HepG2 (cell line): ENCODE data around the gene YWHAQ. TPM values are rescaled to one million over a fixed set of nuclear protein-coding genes. Genes with fewer than 3 reads are reported as not detected.
A peak's percentile ranks its signal among the peaks of the same experiment; 100 is the strongest.

ENCODE experiments used
- AHR ChIP-seq: IDR thresholded peaks from 2 replicates; pipeline ENCODE4 v1.6.1; 2018; ENCODE audit warnings: missing genetic modification reagents, missing compliant biosample characterization
- BCLAF1 ChIP-seq: fragments of 450-650 bp; IDR thresholded peaks from 2 replicates; pipeline ENCODE4 v1.6.1; 2017; ENCODE audit warnings: mild to moderate bottlenecking
- CERS6 ChIP-seq: sonication (generic); formaldehyde crosslinking; IDR thresholded peaks from 2 replicates; pipeline ENCODE4 v1.5.0; 2020; ENCODE audit warnings: missing genetic modification reagents
- ELF3 ChIP-seq: IDR thresholded peaks from 2 replicates; pipeline ENCODE4 v1.6.1; 2016; ENCODE audit warnings: missing genetic modification reagents, missing compliant biosample characterization
- ETV6 ChIP-seq: sonication (generic); formaldehyde crosslinking; conservative IDR thresholded peaks from 2 replicates; pipeline ENCODE4 v1.4.0; 2020; ENCODE audit warnings: missing genetic modification reagents
- NFIC ChIP-seq: IDR thresholded peaks from 2 replicates; pipeline ENCODE4 v1.6.1; 2012; ENCODE audit warnings: mild to moderate bottlenecking, low read length, inconsistent platforms
- NR2F2 ChIP-seq: IDR thresholded peaks from 2 replicates; pipeline ENCODE4 v1.6.1; 2012; ENCODE audit warnings: low read depth, inconsistent platforms, borderline replicate concordance
- POLR2AphosphoS2 ChIP-seq: IDR thresholded peaks from 2 replicates; pipeline ENCODE4 v1.6.1; 2011; ENCODE audit warnings: low read depth, low read length, improper control_type of control experiment
- TCF7 ChIP-seq: sonication (generic); IDR thresholded peaks from 2 replicates; pipeline ENCODE4 v1.6.1; 2016; ENCODE audit warnings: antibody characterized with exemption, low read depth
- TFDP2 ChIP-seq: sonication (generic); formaldehyde crosslinking; IDR thresholded peaks from 2 replicates; pipeline ENCODE4 v1.4.0; 2020; ENCODE audit warnings: missing genetic modification reagents
- TSC22D2 ChIP-seq: sonication (generic); formaldehyde crosslinking; IDR thresholded peaks from 2 replicates; pipeline ENCODE4 v1.5.1; 2020; ENCODE audit warnings: missing genetic modification reagents, mild to moderate bottlenecking, borderline replicate concordance
- ZFP36L1 ChIP-seq: sonication (generic); formaldehyde crosslinking; IDR thresholded peaks from 2 replicates; pipeline ENCODE4 v1.8.0; 2022; ENCODE audit warnings: mild to moderate bottlenecking, missing genetic modification reagents, moderate library complexity
- ZNF160 ChIP-seq: sonication (generic); formaldehyde crosslinking; IDR thresholded peaks from 2 replicates; pipeline ENCODE4 v1.8.0; 2022; ENCODE audit warnings: mild to moderate bottlenecking, inconsistent platforms, missing genetic modification reagents
- ZNF235 ChIP-seq: sonication (generic); formaldehyde crosslinking; IDR thresholded peaks from 2 replicates; pipeline ENCODE4 v1.8.1; 2023; ENCODE audit warnings: mild to moderate bottlenecking, missing genetic modification reagents, borderline replicate concordance
- ZNF281 ChIP-seq: sonication (generic); formaldehyde crosslinking; IDR thresholded peaks from 2 replicates; pipeline ENCODE4 v1.4.0; 2020; ENCODE audit warnings: missing genetic modification reagents, borderline replicate concordance
- ZNF570 ChIP-seq: sonication (generic); formaldehyde crosslinking; IDR thresholded peaks from 2 replicates; pipeline ENCODE4 v1.4.0; 2020; ENCODE audit warnings: mild to moderate bottlenecking, missing genetic modification reagents, borderline replicate concordance
- ZNF597 ChIP-seq: sonication (generic); formaldehyde crosslinking; IDR thresholded peaks from 2 replicates; pipeline ENCODE4 v1.5.0; 2020; ENCODE audit warnings: missing genetic modification reagents
- ZNF777 ChIP-seq: sonication (generic); formaldehyde crosslinking; IDR thresholded peaks from 2 replicates; pipeline ENCODE4 v1.4.0; 2020; ENCODE audit warnings: missing genetic modification reagents
- ZNF891 ChIP-seq: sonication (generic); formaldehyde crosslinking; IDR thresholded peaks from 2 replicates; pipeline ENCODE4 v1.5.0; 2020; ENCODE audit warnings: mild to moderate bottlenecking, missing genetic modification reagents
- polyA plus RNA-seq, 8 experiments: library from polyadenylated mRNA; depleted of rRNA in 3 of 8; stranded (reverse) in 7 of 8; unstranded in 1 of 8; fragments of >200 nt; fragmentation: Illumina TruSeq in 4 of 8; extraction: Trizol in 4 of 8; gene quantifications; 2 replicates each; pipeline versions ENCODE4 v1.2.1 to v1.2.3, GENCODE V29; 2011 to 2016; ENCODE audit warnings: low read depth in 4 of 8, missing spikeins in 1 of 8, mixed read lengths in 1 of 8; ENCODE audit not compliant: insufficient read depth in 1 of 8
- total RNA-seq, 5 experiments: library from RNA; depleted of rRNA; stranded (reverse); fragments of >200 nt; fragmentation: Illumina TruSeq; extraction: Trizol; gene quantifications; 2 replicates each; pipeline ENCODE4 v1.2.3, GENCODE V29; 2016; ENCODE audit warnings: low read depth in 1 of 5
- TF ChIP-seq, protein P1 (sequence below): sonication (generic); formaldehyde crosslinking; IDR thresholded peaks from 2 replicates; pipeline ENCODE4 v1.4.0; 2020; ENCODE audit warnings: mild to moderate bottlenecking, missing genetic modification reagents

The YWHAQ gene
- total and polyA plus RNA-seq, 2 of the 13 experiments (the other 11 are each of a cell fraction or from before 2014, with no cell fraction given): 160 to 304 TPM

DNA sequence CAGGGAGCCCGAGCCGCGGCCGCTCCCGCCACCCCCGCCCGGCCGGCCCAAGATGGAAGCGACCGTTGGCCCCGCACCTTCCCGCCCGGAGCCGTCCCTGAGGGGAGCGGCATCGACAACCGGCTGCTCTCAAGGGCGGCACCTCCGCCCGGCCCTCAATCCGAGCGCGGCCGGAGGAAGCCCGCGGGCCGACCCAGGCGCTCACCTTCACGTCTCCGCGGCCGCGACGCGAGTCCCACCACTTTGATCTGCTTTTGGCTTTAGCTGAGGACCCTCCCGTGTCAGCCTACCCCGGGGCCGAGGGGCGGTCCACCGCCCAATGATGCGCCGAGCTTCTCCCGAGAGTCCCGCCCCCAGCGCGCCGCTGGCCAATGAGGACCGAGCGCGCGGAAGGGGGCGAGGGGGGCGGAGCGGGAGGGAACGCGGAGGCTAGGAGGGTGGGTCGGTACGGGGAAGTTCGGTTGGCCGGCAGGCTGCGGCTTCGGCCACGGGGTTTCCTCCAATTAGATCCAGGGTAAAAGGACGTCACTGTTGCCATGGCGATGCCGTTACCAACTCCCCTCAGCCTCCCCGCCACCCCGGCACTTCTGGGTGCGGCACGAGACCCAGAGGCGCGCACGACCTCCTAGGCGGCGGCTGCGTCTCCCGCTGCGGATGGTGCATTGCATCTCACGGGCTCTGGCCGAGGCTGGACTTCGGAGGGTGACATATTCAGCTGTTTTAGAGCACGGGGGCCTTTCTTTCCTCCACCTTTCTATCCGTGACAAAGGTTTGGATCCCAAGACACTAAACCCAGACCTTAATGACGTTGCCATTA, at the start of gene YWHAQ (continued):
- TF ChIP-seq ZNF281 (no peak), NR2F2 (no peak), ZNF235 (CRISPR knock-in tag) (no peak), NFIC (no peak), BCLAF1 (no peak), CERS6 (no peak), ZNF570 (CRISPR knock-in tag) (no peak), ZFP36L1 (no peak), POLR2AphosphoS2 (0 out of 2 replicates have a peak, but pooled peaks have one; percentile 45), ETV6 (CRISPR knock-in tag) (no peak; the same call in 1 of the 2 replicates), TFDP2 (CRISPR knock-in tag) (peak; percentile 98), ELF3 (CRISPR knock-in tag) (peak; percentile 78; the same call in 1 of the 2 replicates), TCF7 (peak; percentile 59), ZNF891 (CRISPR knock-in tag) (no peak), ZNF160 (CRISPR knock-in tag) (peak; percentile 50; the same call in 1 of the 2 replicates), AHR (CRISPR knock-in tag) (peak; percentile 19; the same call in 1 of the 2 replicates), TSC22D2 (CRISPR knock-in tag) (0 out of 2 replicates have a peak, but pooled peaks have one; percentile 17), ZNF597 (CRISPR knock-in tag) (no peak), ZNF777 (CRISPR knock-in tag) (no peak)
- TF ChIP-seq, protein P1, sequence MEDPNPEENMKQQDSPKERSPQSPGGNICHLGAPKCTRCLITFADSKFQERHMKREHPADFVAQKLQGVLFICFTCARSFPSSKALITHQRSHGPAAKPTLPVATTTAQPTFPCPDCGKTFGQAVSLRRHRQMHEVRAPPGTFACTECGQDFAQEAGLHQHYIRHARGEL (CRISPR knock-in tag): no peak
